Neural cell (in vitro differentiated cells): ENCODE measurements around the gene CABCOCO1. TPM values are rescaled to one million over a fixed set of nuclear protein-coding genes. Genes with fewer than 3 reads are reported as not detected.

Source experiments
- H2AFZ ChIP-seq: fragments of 200-600, 300-800 bp; sonication (generic), shearing (Covaris generic); 2 replicates; pipeline ENCODE4 v1.6.0; 2014; ENCODE audit warnings: low read depth, mild to moderate bottlenecking, antibody characterized with exemption, low read length, moderate library complexity
- H3F3A ChIP-seq: fragments of 200-600 bp; shearing (Covaris generic); 2 replicates; pipeline ENCODE4 v1.6.1; 2016; ENCODE audit warnings: mild to moderate bottlenecking, moderate library complexity, mixed read lengths, antibody characterized with exemption, low read length; ENCODE audit not compliant: insufficient read depth, poor library complexity, severe bottlenecking
- H3K27ac ChIP-seq: fragments of 200-600, 300-800 bp; sonication (generic), shearing (Covaris generic); 2 replicates; pipeline ENCODE4 v1.5.1; 2014; ENCODE audit warnings: mild to moderate bottlenecking, low read length, moderate library complexity
- H3K27me3 ChIP-seq: fragments of 300-800, 200-600 bp; sonication (generic), shearing (Covaris generic); 2 replicates; pipeline ENCODE4 v1.6.0; 2014; ENCODE audit warnings: mild to moderate bottlenecking, low read depth, low read length, moderate library complexity; ENCODE audit not compliant: insufficient read depth
- H3K36me3 ChIP-seq: fragments of 300-800, 200-600 bp; sonication (generic), shearing (Covaris generic); 2 replicates; pipeline ENCODE4 v1.5.1; 2014; ENCODE audit warnings: mild to moderate bottlenecking, antibody characterized with exemption, low read length, moderate library complexity; ENCODE audit not compliant: insufficient read depth
- H3K4me2 ChIP-seq: fragments of 300-800, 200-600 bp; sonication (generic), shearing (Covaris generic); 2 replicates; pipeline ENCODE4 v1.6.0; 2014; ENCODE audit warnings: mild to moderate bottlenecking, low read length
- H3K4me3 ChIP-seq: fragments of 300-800, 200-600 bp; sonication (generic), shearing (Covaris generic); 2 replicates; pipeline ENCODE4 v1.5.1; 2014; ENCODE audit warnings: mild to moderate bottlenecking, low read length, moderate library complexity
- H3K79me2 ChIP-seq: fragments of 200-600 bp; shearing (Covaris generic); replicated peaks from 2 replicates; pipeline ENCODE4 v1.6.0; 2014; ENCODE audit warnings: mild to moderate bottlenecking, low read length, moderate library complexity; ENCODE audit not compliant: insufficient read depth
- H3K9ac ChIP-seq: fragments of 300-800, 200-600 bp; sonication (generic), shearing (Covaris generic); 2 replicates; pipeline ENCODE4 v1.6.1; 2016; ENCODE audit warnings: mild to moderate bottlenecking, low read length, mixed read lengths
- H3K9me2 ChIP-seq: fragments of 200-600 bp; shearing (Covaris generic); 2 replicates; pipeline ENCODE4 v1.6.1; 2016; ENCODE audit warnings: mild to moderate bottlenecking, low read length, mixed read lengths; ENCODE audit not compliant: insufficient read depth
- H3K9me3 ChIP-seq: fragments of 200-600, 300-800 bp; sonication (generic), shearing (Covaris generic); 2 replicates; pipeline ENCODE4 v1.6.1; 2016; ENCODE audit warnings: mild to moderate bottlenecking, mixed run types, low read length, moderate library complexity, mixed read lengths
- H4K20me1 ChIP-seq: fragments of 200-600 bp; shearing (Covaris generic); 2 replicates; pipeline ENCODE4 v1.6.1; 2016; ENCODE audit warnings: mild to moderate bottlenecking, mixed run types; ENCODE audit not compliant: insufficient read depth
- CTCF ChIP-seq: fragments of 450-650 bp; IDR thresholded peaks from 2 replicates; pipeline ENCODE4 v1.5.1; 2014; ENCODE audit warnings: antibody characterized with exemption, mild to moderate bottlenecking, moderate library complexity; ENCODE audit not compliant: poor library complexity, severe bottlenecking
- EP300 ChIP-seq: fragments of 450-650 bp; conservative IDR thresholded peaks from 2 replicates; pipeline ENCODE4 v1.6.1; 2014; ENCODE audit warnings: antibody characterized with exemption, mild to moderate bottlenecking, moderate library complexity; ENCODE audit not compliant: poor library complexity, severe bottlenecking
- EZH2 ChIP-seq: fragments of 200-600, 300-800 bp; shearing (Covaris generic), sonication (generic); IDR thresholded peaks from 2 replicates; pipeline ENCODE4 v1.6.1; 2014; ENCODE audit warnings: antibody characterized with exemption, low read length, borderline replicate concordance, mild to moderate bottlenecking; ENCODE audit not compliant: insufficient read depth, poor library complexity, severe bottlenecking
- MXI1 ChIP-seq: fragments of 450-650 bp; conservative IDR thresholded peaks from 2 replicates; pipeline ENCODE4 v1.6.1; 2014; ENCODE audit warnings: antibody characterized with exemption, mild to moderate bottlenecking; ENCODE audit not compliant: poor library complexity, severe bottlenecking
- POLR2AphosphoS5 ChIP-seq: IDR thresholded peaks from 2 replicates; pipeline ENCODE4 v1.6.1; 2012
- RAD21 ChIP-seq: fragments of 450-650 bp; conservative IDR thresholded peaks from 2 replicates; pipeline ENCODE4 v1.6.1; 2014; ENCODE audit warnings: antibody characterized with exemption, mild to moderate bottlenecking, moderate library complexity
- REST ChIP-seq: IDR thresholded peaks from 2 replicates; pipeline ENCODE4 v1.6.1; 2012; ENCODE audit warnings: borderline replicate concordance
- SMC3 ChIP-seq: fragments of 450-650 bp; conservative IDR thresholded peaks from 2 replicates; pipeline ENCODE4 v1.6.1; 2014; ENCODE audit warnings: antibody characterized with exemption, mild to moderate bottlenecking, moderate library complexity; ENCODE audit not compliant: poor library complexity
- TAF1 ChIP-seq: IDR thresholded peaks from 2 replicates; pipeline ENCODE4 v1.6.1; 2012; ENCODE audit warnings: low read depth
- polyA plus RNA-seq: library from polyadenylated mRNA; depleted of rRNA; stranded (reverse); fragments of >200 nt; gene quantifications from 2 replicates; pipeline ENCODE4 v1.2.3, GENCODE V29; 2014

The CABCOCO1 gene
- polyA plus RNA-seq, 1 donor from 2014 or later: 0.31 TPM

- H3K79me2 ChIP-seq: no peaks in the 10 kb centered on the region
- H3K4me3 ChIP-seq: no peak overlapping the region
- H3K36me3 ChIP-seq: no peaks in the 10 kb centered on the region
- no peaks in the 10 kb centered on the region for H3F3A ChIP-seq
- H3K9me3 ChIP-seq: no peaks in the 10 kb centered on the region
- no peaks in the 10 kb centered on the region for H3K27me3 ChIP-seq
- no peaks in the 10 kb centered on the region for H3K9me2 ChIP-seq
- H3K9ac ChIP-seq: no peak overlapping the region
- no peak overlapping the region for H3K4me2 ChIP-seq
- H2AFZ ChIP-seq: no peak overlapping the region
- no peaks in the 10 kb centered on the region for H4K20me1 ChIP-seq
- TF ChIP-seq POLR2AphosphoS5: no peak
- no peak for TF ChIP-seq EP300
- no peak for TF ChIP-seq CTCF
- TF ChIP-seq REST: no peak
- no peak for TF ChIP-seq SMC3
- no peak overlapping the region for H3K27ac ChIP-seq
Measured at GRCh38 chr10:61789031-61789430, 126.3 kb downstream of the CABCOCO1 start.

- Histone ChIP-seq H3K4me2 (no peak overlapping the region), H3K79me2 (no peaks in the 10 kb centered on the region), H3K9me3 (no peaks in the 10 kb centered on the region), H3K27ac (no peak overlapping the region), H3K27me3 (no peaks in the 10 kb centered on the region), H2AFZ (no peak overlapping the region), H3K4me3 (no peak overlapping the region), H3K36me3 (no peaks in the 10 kb centered on the region), H3K9ac (no peak overlapping the region), H4K20me1 (no peaks in the 10 kb centered on the region), H3F3A (no peaks in the 10 kb centered on the region), H3K9me2 (no peaks in the 10 kb centered on the region)
- no peak for TF ChIP-seq REST
- TF ChIP-seq SMC3: no peak
- no peak for TF ChIP-seq EZH2
- no peak for TF ChIP-seq MXI1
- TF ChIP-seq EP300: no peak
- TF ChIP-seq RAD21: no peak
- no peak for TF ChIP-seq CTCF
- no peak for TF ChIP-seq TAF1
- no peak for TF ChIP-seq POLR2AphosphoS5
Measured at GRCh38 chr10:61791216-61791615, 128.5 kb downstream of the CABCOCO1 start.
